Nephron progenitor cell (in vitro differentiated cells): Measurements from ENCODE around the gene SCP2D1.

ENCODE experiments used
- DNase-seq: peaks from one replicate; pipeline ENCODE4 v3.0.0; 2021
- H3K27ac Mint-ChIP-seq: 2 replicates; pipeline ENCODE4 v1.8.0; 2021; ENCODE audit warnings: mild to moderate bottlenecking, moderate library complexity, mixed read lengths
- H3K27me3 Mint-ChIP-seq: 2 replicates; pipeline ENCODE4 v1.8.0; 2021; ENCODE audit warnings: mild to moderate bottlenecking, low read depth, mixed read lengths; ENCODE audit not compliant: poor library complexity
- H3K36me3 Mint-ChIP-seq: 2 replicates; pipeline ENCODE4 v1.8.0; 2021; ENCODE audit warnings: low read depth, mixed read lengths
- H3K4me1 Mint-ChIP-seq: 2 replicates; pipeline ENCODE4 v1.8.0; 2021; ENCODE audit warnings: mixed read lengths
- H3K4me3 Mint-ChIP-seq: 2 replicates; pipeline ENCODE4 v1.8.0; 2021; ENCODE audit warnings: mild to moderate bottlenecking, moderate library complexity, mixed read lengths
- H3K9me3 Mint-ChIP-seq: 2 replicates; pipeline ENCODE4 v1.8.0; 2021; ENCODE audit warnings: mild to moderate bottlenecking, moderate library complexity, mixed read lengths
- TF ChIP-seq, protein P1 (sequence below): fragments of 200-600 bp; sonication (generic); IDR thresholded peaks from 2 replicates; pipeline ENCODE4 v1.5.0; 2021; ENCODE audit warnings: antibody characterized with exemption

The SCP2D1 gene

DNA sequence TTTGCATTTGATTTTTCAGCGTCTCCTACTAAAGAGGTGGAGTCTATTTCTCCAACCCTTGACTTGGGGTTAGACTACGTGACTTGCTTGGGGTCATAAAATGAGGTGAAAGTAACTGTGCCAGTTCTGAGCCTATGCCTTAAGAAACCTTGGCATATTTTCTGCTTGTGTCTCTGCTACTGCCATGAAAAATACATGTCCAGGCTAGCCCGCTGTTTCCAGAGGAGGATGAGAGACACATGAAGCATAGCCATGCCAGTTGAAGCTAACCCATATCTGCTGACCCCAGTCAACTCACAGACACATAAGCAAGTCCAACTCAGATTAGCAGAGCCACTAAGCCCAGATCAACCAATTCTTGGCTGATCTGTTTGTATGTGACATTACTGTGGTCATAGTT is 38.7 kb downstream of the SCP2D1 start:
- H3K4me3 Mint-ChIP-seq, result no peak overlapping the region
- H3K4me1 Mint-ChIP-seq, result peaks cover 2% of the 10 kb centered on the region
- H3K27me3 Mint-ChIP-seq, result peaks cover 15% of the 10 kb centered on the region
- H3K9me3 Mint-ChIP-seq, result peaks cover 34% of the 10 kb centered on the region
- H3K36me3 Mint-ChIP-seq, result no peaks in the 10 kb centered on the region
- H3K27ac Mint-ChIP-seq, result no peak overlapping the region
- TF ChIP-seq, protein P1, sequence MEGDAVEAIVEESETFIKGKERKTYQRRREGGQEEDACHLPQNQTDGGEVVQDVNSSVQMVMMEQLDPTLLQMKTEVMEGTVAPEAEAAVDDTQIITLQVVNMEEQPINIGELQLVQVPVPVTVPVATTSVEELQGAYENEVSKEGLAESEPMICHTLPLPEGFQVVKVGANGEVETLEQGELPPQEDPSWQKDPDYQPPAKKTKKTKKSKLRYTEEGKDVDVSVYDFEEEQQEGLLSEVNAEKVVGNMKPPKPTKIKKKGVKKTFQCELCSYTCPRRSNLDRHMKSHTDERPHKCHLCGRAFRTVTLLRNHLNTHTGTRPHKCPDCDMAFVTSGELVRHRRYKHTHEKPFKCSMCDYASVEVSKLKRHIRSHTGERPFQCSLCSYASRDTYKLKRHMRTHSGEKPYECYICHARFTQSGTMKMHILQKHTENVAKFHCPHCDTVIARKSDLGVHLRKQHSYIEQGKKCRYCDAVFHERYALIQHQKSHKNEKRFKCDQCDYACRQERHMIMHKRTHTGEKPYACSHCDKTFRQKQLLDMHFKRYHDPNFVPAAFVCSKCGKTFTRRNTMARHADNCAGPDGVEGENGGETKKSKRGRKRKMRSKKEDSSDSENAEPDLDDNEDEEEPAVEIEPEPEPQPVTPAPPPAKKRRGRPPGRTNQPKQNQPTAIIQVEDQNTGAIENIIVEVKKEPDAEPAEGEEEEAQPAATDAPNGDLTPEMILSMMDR, result no peak
- DNase-seq, result no peak

DNA sequence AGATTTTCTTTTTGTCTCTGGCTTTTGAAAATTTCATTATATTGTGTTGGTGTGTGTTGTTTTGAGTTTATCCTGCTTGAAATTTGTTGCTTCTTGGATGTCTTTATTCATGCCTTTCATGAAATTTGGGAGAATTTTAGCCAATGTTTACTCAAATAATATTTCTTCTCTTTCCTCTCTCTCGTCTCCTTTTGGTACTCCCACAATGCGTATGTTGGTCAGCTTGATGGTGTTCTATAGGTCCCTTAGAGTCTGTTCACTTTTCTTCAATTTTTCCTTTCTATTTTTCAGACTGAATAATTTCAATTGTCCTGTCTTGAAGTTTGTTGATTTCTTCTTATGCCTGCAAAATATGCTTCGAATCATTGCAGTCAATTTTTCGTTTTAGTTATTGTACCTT is 39.6 kb downstream of the SCP2D1 start:
- no peak for DNase-seq
- Mint-ChIP-seq H3K4me1 (no peaks in the 10 kb centered on the region), H3K36me3 (no peaks in the 10 kb centered on the region), H3K27ac (no peak overlapping the region), H3K27me3 (peaks cover 15% of the 10 kb centered on the region), H3K9me3 (peaks cover 34% of the 10 kb centered on the region), H3K4me3 (no peak overlapping the region)
- TF ChIP-seq, protein P1, result no peak

DNA sequence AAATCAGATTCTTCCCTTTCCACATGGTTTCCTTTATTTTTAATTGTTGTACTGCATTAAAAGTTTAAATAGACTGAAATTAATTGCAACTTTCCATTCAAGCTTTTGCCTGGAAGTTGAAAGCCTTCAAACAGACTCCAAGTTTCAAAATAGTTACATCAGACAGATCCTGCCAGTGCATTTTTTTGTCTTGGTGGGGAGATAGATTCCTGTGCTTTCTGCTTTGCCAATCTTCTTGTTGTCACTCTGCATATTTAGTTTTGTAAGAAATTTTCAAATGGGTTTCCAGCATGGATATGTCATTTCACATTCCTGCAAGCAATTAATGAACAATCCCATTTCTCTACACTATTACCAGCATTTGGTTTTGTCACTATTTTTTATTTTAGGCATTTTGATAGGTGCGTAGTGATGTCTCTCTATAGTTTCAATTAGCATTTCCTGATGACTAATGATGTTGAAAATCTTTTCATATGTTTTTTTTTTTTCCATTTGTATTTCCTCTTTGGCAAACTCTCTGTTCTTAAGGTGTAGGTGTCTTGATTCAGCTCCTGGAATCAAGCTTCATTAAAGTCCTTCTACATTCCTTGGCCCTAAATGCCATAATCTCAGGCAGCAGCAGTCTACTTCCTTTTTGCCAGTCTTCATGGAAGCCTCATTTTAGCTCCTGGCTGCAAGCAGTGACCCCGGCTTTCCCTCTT is 40.5 kb downstream of the SCP2D1 start:
- Mint-ChIP-seq H3K36me3 (no peaks in the 10 kb centered on the region), H3K27me3 (peaks cover 15% of the 10 kb centered on the region), H3K27ac (no peak overlapping the region), H3K9me3 (peaks cover 37% of the 10 kb centered on the region), H3K4me1 (no peaks in the 10 kb centered on the region), H3K4me3 (no peak overlapping the region)
- DNase-seq, result no peak
- TF ChIP-seq, protein P1, result no peak

DNA sequence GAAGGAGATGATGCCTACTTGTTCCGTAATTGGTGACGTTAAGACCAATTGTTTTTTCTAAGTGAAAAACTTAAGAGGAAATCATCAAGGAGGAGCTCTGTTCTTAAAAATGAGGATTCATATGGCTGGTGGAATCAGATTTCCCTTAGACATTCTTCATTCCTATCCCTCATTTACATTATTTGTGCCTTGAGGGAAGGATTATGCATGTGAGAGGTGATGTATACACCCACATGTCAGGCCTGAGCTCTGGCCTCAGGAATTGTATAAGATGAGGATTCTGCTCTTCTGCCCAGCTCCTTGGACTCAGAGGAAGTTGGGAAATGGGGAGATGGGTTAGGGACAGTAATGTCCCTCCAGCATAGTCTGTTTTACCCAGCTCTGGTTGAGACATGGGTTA is 42.3 kb downstream of the SCP2D1 start:
- peaks cover 52% of the 10 kb centered on the region for H3K9me3 Mint-ChIP-seq
- H3K27me3 Mint-ChIP-seq, result peaks cover 8% of the 10 kb centered on the region
- H3K36me3 Mint-ChIP-seq, result no peaks in the 10 kb centered on the region
- no peaks in the 10 kb centered on the region for H3K4me1 Mint-ChIP-seq
- H3K27ac Mint-ChIP-seq, result no peak overlapping the region
- TF ChIP-seq, protein P1, result no peak
- no peak overlapping the region for H3K4me3 Mint-ChIP-seq
- DNase-seq, result no peak

DNA sequence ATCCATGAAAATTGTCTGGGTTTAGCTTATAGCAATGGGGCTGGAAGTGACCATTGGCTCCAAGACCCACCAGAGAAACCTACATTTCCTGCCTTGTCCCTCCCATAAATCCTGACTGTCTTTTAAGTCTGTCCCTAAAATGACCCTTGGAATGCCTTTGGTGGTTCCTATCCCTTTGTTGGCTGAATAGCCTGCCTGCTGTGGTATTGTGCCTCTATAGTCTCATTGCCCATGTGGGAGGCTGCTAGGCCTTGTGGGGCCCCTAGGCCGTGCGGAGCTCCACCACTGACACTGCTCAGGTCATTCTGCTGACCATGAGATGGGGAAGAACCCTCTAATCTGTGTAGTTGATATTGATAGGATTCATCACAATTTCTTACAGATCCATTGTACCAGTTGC is 43.3 kb downstream of the SCP2D1 start:
- Mint-ChIP-seq H3K27ac (no peak overlapping the region), H3K4me3 (no peak overlapping the region), H3K27me3 (peaks cover 4% of the 10 kb centered on the region), H3K4me1 (no peaks in the 10 kb centered on the region), H3K9me3 (peaks cover 52% of the 10 kb centered on the region), H3K36me3 (no peaks in the 10 kb centered on the region)
- TF ChIP-seq, protein P1, result no peak
- DNase-seq, result no peak

DNA sequence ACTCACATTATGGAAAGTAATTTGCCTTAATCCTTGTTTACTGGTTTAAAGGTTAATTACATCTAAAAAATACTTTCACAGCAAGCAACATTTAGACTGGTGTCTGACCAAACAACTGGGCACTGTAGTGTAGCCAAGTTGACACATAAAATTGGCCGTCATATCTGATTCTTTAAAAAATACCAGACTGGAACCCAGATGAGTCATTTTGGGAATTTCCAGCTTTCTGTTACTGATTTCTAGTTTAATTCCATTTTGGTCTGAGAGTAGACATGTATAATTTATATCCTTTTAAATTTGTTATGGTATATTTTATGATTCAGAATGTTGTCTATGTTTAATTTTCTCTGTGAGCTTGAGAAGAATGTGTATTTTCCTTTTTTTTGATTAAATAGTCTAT is 44.1 kb downstream of the SCP2D1 start:
- DNase-seq, result no peak
- TF ChIP-seq, protein P1, result no peak
- peaks cover 4% of the 10 kb centered on the region for H3K27me3 Mint-ChIP-seq
- H3K27ac Mint-ChIP-seq, result no peak overlapping the region
- no peak overlapping the region for H3K4me3 Mint-ChIP-seq
- H3K36me3 Mint-ChIP-seq, result no peaks in the 10 kb centered on the region
- peaks cover 52% of the 10 kb centered on the region for H3K9me3 Mint-ChIP-seq
- no peaks in the 10 kb centered on the region for H3K4me1 Mint-ChIP-seq
